Upper lobe of right lung (tissue), 1 donor: ENCODE results near the gene CLCN1. TPM values are rescaled to one million over a fixed set of nuclear protein-coding genes. Genes with fewer than 3 reads are reported as not detected.
A peak's percentile ranks its signal among the peaks of the same experiment; 100 is the strongest.

ENCODE experiments used
- ATAC-seq: fragments of 200-7000 bp; cut with Tn5 transposase; one replicate; pipeline ENCODE4 v1.9.1; 2020; ENCODE audit warnings: mild to moderate bottlenecking, moderate library complexity
- DNase-seq: peaks from one replicate; pipeline ENCODE4 v3.0.0-alpha.2; 2020
- H3K27ac ChIP-seq: fragments of 200-600 bp; one replicate; pipeline ENCODE4 v1.8.0; 2022
- H3K27me3 ChIP-seq: fragments of 200-600 bp; one replicate; pipeline ENCODE4 v1.8.0; 2022; ENCODE audit warnings: mild to moderate bottlenecking
- H3K36me3 ChIP-seq: fragments of 200-600 bp; one replicate; pipeline ENCODE4 v1.8.0; 2022
- H3K4me1 ChIP-seq: fragments of 200-600 bp; one replicate; pipeline ENCODE4 v1.8.0; 2022
- H3K4me3 ChIP-seq: fragments of 200-600 bp; one replicate; pipeline ENCODE4 v1.8.0; 2022; ENCODE audit warnings: mild to moderate bottlenecking
- H3K9me3 ChIP-seq: fragments of 200-600 bp; one replicate; pipeline ENCODE4 v1.8.0; 2022
- intact Hi-C: fragments of 100-400 bp; cut with DNase I; formaldehyde crosslinking; loops from one replicate; pipeline ENCODE4 v1.11.0; 2022
- total RNA-seq: library from RNA; stranded (reverse); fragmentation: NEBNext Ultra II Directional; extraction: Animal tissue kit (Norgen Biotek cat#: 25700); gene quantifications from one replicate; pipeline ENCODE4 v1.2.1, GENCODE V29; 2021
- TF ChIP-seq, protein P1 (sequence below): fragments of 200-600 bp; IDR thresholded peaks from one replicate; pipeline ENCODE4 v1.8.0; 2022; ENCODE audit warnings: antibody characterized with exemption
- donor health status: DM: no; HTN: yes; CAD: no; lungs with severe emphysema.

CLCN1 gene
- total RNA-seq, 1 donor from 2014 or later: not detected

DNA sequence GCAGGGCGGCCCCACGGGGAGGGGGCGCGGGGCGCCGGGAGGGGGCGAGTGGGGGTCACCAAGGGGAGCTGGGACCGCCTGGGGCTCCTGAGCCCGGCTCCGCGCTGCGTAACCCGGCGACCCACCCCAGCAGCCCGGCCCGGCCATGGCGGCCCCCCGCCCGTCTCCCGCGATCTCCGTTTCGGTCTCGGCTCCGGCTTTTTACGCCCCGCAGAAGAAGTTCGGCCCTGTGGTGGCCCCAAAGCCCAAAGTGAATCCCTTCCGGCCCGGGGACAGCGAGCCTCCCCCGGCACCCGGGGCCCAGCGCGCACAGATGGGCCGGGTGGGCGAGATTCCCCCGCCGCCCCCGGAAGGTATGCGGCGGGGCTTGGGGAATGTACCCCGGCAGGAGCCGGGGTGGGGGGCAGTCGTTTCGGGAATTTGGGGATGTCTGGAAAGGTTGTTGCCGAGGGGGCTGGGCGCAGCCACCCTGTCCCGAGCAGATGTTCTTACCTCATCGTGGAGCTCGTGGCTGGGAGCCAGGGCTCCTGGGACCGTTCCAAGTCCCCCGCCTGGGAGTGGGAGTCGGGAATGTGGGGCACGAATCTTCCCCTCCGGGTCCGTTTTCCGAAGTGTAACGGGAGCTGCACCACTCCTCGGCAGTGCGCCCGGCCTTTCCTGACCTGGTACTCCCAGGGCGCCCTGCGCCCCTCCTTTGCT is 65.7 kb downstream of the CLCN1 start:
- ATAC-seq: no peak

DNA sequence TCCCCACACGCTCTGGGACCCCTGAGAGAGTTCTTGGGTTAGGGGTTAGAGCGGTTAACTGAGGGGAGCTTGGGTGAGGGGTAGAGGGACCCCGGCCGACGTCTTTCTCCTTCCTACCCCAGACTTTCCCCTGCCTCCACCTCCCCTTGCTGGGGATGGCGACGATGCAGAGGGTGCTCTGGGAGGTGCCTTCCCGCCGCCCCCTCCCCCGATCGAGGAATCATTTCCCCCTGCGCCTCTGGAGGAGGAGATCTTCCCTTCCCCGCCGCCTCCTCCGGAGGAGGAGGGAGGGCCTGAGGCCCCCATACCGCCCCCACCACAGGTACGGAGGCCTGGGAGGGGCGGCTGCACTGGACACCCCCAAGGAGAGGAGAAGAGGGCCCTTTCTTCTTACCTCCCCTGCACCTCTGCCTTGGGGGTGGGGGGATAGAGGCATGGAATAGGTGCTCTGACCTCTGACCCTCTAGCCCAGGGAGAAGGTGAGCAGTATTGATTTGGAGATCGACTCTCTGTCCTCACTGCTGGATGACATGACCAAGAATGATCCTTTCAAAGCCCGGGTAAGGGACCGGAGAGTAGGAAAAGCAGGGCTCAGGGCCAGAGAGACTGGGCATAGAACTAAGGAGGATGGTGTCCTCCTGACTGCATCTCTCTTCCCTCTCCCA is 66.3 kb downstream of the CLCN1 start:
- Histone ChIP-seq H3K9me3 (no peaks in the 10 kb centered on the region), H3K27ac (peak overlapping the region; percentile 99), H3K27me3 (no peaks in the 10 kb centered on the region), H3K4me1 (peaks cover 54% of the 10 kb centered on the region), H3K4me3 (peak overlapping the region; percentile 98), H3K36me3 (peaks cover 19% of the 10 kb centered on the region)
- intact Hi-C loops: no loop called here
- peak; percentile 61 for DNase-seq
- TF ChIP-seq, protein P1, sequence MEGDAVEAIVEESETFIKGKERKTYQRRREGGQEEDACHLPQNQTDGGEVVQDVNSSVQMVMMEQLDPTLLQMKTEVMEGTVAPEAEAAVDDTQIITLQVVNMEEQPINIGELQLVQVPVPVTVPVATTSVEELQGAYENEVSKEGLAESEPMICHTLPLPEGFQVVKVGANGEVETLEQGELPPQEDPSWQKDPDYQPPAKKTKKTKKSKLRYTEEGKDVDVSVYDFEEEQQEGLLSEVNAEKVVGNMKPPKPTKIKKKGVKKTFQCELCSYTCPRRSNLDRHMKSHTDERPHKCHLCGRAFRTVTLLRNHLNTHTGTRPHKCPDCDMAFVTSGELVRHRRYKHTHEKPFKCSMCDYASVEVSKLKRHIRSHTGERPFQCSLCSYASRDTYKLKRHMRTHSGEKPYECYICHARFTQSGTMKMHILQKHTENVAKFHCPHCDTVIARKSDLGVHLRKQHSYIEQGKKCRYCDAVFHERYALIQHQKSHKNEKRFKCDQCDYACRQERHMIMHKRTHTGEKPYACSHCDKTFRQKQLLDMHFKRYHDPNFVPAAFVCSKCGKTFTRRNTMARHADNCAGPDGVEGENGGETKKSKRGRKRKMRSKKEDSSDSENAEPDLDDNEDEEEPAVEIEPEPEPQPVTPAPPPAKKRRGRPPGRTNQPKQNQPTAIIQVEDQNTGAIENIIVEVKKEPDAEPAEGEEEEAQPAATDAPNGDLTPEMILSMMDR: no peak
- ATAC-seq: no peak

More for the DNA sequence above, 65.7 kb downstream of the CLCN1 start:
- Histone ChIP-seq H3K27me3 (no peaks in the 10 kb centered on the region), H3K4me1 (peaks cover 55% of the 10 kb centered on the region), H3K27ac (peak overlapping the region; percentile 99), H3K4me3 (peak overlapping the region; percentile 98), H3K9me3 (no peaks in the 10 kb centered on the region), H3K36me3 (peaks cover 17% of the 10 kb centered on the region)
- DNase-seq: peak; percentile 83
- intact Hi-C loops: no loop called here
- TF ChIP-seq, protein P1: no peak

DNA sequence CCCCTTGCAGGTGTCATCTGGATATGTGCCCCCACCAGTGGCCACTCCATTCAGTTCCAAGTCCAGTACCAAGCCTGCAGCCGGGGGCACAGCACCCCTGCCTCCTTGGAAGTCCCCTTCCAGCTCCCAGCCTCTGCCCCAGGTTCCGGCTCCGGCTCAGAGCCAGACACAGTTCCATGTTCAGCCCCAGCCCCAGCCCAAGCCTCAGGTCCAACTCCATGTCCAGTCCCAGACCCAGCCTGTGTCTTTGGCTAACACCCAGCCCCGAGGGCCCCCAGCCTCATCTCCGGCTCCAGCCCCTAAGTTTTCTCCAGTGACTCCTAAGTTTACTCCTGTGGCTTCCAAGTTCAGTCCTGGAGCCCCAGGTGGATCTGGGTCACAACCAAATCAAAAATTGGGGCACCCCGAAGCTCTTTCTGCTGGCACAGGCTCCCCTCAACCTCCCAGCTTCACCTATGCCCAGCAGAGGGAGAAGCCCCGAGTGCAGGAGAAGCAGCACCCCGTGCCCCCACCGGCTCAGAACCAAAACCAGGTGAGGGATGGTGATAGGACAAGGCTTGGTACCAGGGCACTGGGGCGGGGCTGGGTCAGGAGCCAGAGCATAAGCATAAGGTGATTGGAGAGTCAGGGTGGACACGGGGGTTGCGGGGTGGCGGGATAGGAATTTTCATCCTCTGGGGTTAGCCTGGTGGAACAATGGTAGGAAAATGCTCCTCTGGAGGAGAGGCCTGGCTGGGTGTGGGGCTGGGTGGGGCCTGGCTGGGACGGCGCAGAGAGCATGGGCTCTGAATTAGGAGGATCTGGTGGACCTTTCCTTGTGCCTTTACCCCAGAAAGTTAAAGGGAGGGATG is 67.1 kb downstream of the CLCN1 start:
- intact Hi-C loops: no loop called here

DNA sequence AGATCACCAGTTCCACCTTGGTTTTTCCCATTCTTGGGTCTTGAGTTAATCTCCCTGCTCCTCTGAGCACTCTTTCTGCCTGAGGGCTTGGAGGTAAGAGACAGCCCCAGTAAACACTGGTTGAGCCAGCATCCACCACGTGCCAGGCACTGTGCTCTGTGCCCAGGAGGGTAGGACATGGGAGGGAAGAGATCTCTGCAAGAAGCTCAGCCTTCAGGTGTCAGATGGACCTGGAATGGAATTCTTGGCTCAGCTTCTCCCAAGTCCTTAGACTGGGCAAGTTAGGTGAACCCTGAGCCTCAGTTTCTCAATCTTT is 67.7 kb downstream of the CLCN1 start:
- Histone ChIP-seq H3K4me3 (peak overlapping the region; percentile 98), H3K9me3 (no peaks in the 10 kb centered on the region), H3K36me3 (peaks cover 32% of the 10 kb centered on the region), H3K27ac (peak overlapping the region; percentile 99), H3K27me3 (no peaks in the 10 kb centered on the region), H3K4me1 (peaks cover 53% of the 10 kb centered on the region)
- intact Hi-C loops: no loop called here
- TF ChIP-seq, protein P1: no peak
- ATAC-seq: no peak
- no peak for DNase-seq

More for the DNA sequence above, 67.1 kb downstream of the CLCN1 start:
- DNase-seq: peak; percentile 69
- Histone ChIP-seq H3K4me3 (peak overlapping the region; percentile 98), H3K36me3 (peaks cover 26% of the 10 kb centered on the region), H3K27me3 (no peaks in the 10 kb centered on the region), H3K27ac (peak overlapping the region; percentile 99), H3K9me3 (no peaks in the 10 kb centered on the region), H3K4me1 (peaks cover 54% of the 10 kb centered on the region)
- no peak for ATAC-seq
- TF ChIP-seq, protein P1: no peak

DNA sequence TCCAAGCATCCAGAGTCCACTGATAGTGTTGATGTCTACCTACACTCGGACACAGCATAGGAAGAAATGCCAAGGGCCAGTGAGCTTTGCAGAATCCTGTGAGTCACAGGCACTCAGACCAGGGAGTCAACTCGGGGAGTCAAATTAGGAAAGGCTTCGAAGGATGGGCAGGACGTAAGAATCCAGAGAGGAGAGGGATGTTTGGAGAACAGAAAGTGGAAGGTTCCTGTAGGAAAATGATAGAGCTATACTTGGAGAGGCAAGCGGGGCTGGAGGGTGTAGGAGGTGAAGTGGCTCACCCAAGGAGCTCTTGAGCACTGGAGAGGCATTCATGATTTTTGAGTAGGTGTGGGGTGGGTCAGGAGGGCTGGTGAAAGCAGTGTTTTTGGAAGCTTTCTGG is 68.2 kb downstream of the CLCN1 start:
- ATAC-seq: peak; percentile 0
- H3K9me3 ChIP-seq: no peaks in the 10 kb centered on the region
- TF ChIP-seq, protein P1: no peak
- DNase-seq: peak; percentile 65
- peak overlapping the region; percentile 98 for H3K4me3 ChIP-seq
- intact Hi-C loops: no loop called here
- peaks cover 38% of the 10 kb centered on the region for H3K36me3 ChIP-seq
- H3K4me1 ChIP-seq: peaks cover 54% of the 10 kb centered on the region
- peak overlapping the region; percentile 99 for H3K27ac ChIP-seq
- no peaks in the 10 kb centered on the region for H3K27me3 ChIP-seq
